Activated naive CD8-positive, alpha-beta T cell treated with anti-CD3 and anti-CD28 coated beads, Interleukin-2, amount 50 U/mL, for 24 hours (primary cell): ENCODE results near the gene BUB3.

Experiments used
- ATAC-seq: fragments of 150-1000 bp; cut with Tn5 transposase; one replicate; pipeline ENCODE4 v1.10.0; 2021
- DNase-seq: peaks from one replicate; pipeline ENCODE4 v3.0.0; 2021
- H3K27ac Mint-ChIP-seq: one replicate; pipeline ENCODE4 v1.8.0; 2021; ENCODE audit warnings: mild to moderate bottlenecking, mixed read lengths
- H3K27me3 Mint-ChIP-seq: one replicate; pipeline ENCODE4 v1.8.0; 2021; ENCODE audit warnings: mixed read lengths
- H3K36me3 Mint-ChIP-seq: one replicate; pipeline ENCODE4 v1.8.0; 2021; ENCODE audit warnings: low read depth, mixed read lengths
- H3K4me1 Mint-ChIP-seq: one replicate; pipeline ENCODE4 v1.8.0; 2021; ENCODE audit warnings: mixed read lengths
- H3K4me3 Mint-ChIP-seq: one replicate; pipeline ENCODE4 v1.8.0; 2021; ENCODE audit warnings: mild to moderate bottlenecking, moderate library complexity, mixed read lengths
- H3K9me3 Mint-ChIP-seq: one replicate; pipeline ENCODE4 v1.8.0; 2021; ENCODE audit warnings: mixed read lengths

BUB3 gene, protein sequence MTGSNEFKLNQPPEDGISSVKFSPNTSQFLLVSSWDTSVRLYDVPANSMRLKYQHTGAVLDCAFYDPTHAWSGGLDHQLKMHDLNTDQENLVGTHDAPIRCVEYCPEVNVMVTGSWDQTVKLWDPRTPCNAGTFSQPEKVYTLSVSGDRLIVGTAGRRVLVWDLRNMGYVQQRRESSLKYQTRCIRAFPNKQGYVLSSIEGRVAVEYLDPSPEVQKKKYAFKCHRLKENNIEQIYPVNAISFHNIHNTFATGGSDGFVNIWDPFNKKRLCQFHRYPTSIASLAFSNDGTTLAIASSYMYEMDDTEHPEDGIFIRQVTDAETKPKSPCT

DNA sequence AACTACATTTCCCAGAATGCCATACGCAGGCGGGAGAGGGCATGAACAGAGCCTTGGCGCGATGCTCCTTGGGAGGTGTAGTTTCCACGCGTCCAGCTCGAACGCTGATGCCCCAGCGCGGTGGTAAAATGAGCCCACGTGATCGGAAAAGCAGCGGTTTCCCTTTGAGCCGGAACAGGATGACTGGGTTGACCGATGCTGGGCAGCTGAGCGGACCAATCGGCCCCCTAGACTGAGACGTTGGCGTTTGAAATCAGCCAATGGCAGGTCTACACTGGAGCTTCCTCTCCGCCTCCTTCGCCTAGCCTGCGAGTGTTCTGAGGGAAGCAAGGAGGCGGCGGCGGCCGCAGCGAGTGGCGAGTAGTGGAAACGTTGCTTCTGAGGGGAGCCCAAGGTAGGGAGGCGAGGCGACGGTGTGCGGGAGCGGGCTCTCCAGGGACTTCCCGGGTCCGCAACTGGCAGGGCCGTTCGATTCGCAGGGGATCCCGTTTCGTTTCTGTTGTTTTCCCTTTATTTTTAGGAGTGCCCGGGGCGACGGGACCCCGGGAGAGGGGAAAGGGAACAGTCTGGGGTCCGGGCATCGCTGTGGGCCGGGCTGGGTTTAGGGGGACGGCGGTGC, at the start of gene BUB3:
Gene BUB3, plus strand, starts transcription at position 311 of the 619 bp plus-strand sequence. CDS start 516 bp downstream, outside the sequence.
- H3K27me3 Mint-ChIP-seq: peaks cover 27% of the 10 kb centered on the region
- peak within 1 kb of the TSS; percentile 100 for H3K27ac Mint-ChIP-seq
- peaks cover 80% of the 10 kb centered on the region for H3K4me1 Mint-ChIP-seq
- peak; percentile 94 for ATAC-seq
- H3K36me3 Mint-ChIP-seq: peaks cover 48% of the 10 kb centered on the region
- peak; percentile 92 for DNase-seq
- H3K9me3 Mint-ChIP-seq: peaks cover 4% of the 10 kb centered on the region
- peak within 1 kb of the TSS; percentile 98 for H3K4me3 Mint-ChIP-seq

DNA sequence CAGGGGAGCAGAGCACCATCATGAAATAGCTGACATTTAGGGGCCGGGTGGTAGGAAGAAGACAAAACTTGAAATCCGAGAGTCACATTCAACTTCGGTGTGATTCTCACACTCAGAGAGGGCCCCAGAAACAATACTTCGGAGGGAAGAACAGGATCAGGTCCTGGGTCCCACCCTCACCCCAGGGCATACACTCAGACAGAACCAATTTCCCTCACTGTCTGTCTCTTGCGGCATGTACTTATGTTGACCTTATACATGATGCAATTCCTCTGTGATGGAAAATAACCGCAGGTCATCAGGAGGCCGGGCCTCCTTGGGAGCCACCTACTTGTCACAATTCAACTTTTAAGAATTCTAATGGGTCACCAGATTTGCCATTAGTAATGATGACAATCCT, 44.7 kb upstream of the BUB3 start:
- Mint-ChIP-seq H3K9me3 (no peaks in the 10 kb centered on the region), H3K4me3 (no peak overlapping the region), H3K27me3 (peaks cover 17% of the 10 kb centered on the region), H3K36me3 (no peaks in the 10 kb centered on the region), H3K27ac (no peak overlapping the region), H3K4me1 (no peaks in the 10 kb centered on the region)
- ATAC-seq: no peak
- no peak for DNase-seq

DNA sequence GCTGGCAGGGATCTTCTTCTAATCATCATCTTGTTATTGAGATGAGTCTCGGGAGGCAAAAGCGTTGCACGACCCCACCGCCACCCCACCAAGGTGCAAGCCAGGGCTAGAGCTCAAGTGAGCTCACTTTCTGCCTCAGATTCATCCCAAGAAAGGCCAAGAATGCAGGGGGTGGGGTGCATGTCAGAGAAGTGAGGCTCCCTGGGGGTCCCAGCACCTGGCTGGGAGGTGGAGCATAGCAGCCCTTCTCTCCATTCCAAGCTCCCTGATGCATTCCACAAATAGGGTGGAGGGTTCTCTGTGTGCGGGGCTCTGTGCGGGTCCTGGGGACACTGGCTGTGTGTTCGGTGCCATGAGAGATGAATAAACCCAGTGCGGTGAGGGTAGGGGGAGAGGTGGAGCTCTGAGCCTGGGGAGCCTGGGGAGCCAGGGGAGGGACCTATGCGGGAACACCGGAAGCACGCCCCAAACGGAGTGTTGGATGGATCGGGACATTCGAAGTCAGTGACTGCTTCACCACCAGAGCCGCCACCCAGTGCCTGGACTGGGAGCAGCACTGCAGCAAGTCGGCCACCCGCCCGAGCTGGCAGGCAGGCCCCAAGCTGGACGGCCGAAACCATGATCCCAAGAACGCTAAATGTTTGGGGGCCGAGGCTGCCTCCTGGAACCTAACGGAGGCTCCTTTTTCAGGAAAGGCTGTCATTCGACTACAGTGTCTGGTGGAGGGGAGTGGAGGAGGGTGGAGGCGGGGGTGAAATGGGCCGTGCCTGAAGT, 36.4 kb upstream of the BUB3 start:
- no peaks in the 10 kb centered on the region for H3K4me1 Mint-ChIP-seq
- no peaks in the 10 kb centered on the region for H3K9me3 Mint-ChIP-seq
- DNase-seq (no peak), ATAC-seq (no peak)
- no peak overlapping the region for H3K27ac Mint-ChIP-seq
- no peak overlapping the region for H3K4me3 Mint-ChIP-seq
- peaks cover 45% of the 10 kb centered on the region for H3K27me3 Mint-ChIP-seq
- H3K36me3 Mint-ChIP-seq: no peaks in the 10 kb centered on the region

DNA sequence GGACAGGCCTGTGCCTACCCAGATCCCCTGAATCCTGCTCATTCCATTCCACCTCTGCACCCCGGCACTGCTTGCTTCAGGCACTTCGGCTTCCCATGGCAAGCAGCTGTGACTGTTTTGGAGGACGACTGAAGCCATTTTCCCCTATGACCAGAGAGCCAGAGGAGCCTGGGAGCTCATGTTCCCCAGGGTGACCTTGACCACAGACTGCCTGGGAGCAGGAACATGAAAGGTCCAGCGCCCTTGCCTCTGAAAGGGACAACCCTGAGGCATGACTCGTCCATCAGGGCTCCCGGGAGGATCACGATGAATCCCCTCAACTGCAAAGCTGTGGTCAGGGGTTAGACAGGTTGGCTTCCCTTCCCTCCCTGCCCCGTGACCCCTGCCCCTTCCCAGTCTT, 35.1 kb upstream of the BUB3 start:
- Mint-ChIP-seq H3K27me3 (peaks cover 42% of the 10 kb centered on the region), H3K27ac (no peak overlapping the region), H3K4me3 (no peak overlapping the region)

DNA sequence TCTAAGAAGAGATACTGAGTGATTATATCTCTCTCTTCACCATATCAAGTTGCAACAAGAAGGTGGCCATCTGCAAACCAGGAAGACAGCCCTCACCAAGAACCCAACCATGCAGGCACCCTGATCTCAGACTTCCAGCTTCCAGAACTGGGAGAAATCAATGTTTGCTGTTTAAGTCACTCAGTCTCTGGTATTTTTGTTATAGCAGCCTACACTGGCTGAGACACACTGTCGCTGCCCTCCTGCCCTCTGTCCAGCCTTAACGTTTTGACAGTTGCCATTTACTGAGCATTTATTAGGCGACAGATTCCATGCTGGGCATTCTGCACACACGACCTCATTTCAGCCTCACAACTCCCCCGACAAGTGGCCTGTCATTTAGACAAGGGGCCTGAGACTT, 28.0 kb upstream of the BUB3 start:
- Mint-ChIP-seq H3K4me3 (no peak overlapping the region), H3K27me3 (peaks cover 52% of the 10 kb centered on the region), H3K9me3 (no peaks in the 10 kb centered on the region), H3K4me1 (no peaks in the 10 kb centered on the region), H3K36me3 (no peaks in the 10 kb centered on the region), H3K27ac (no peak overlapping the region)
- ATAC-seq: no peak
- DNase-seq: no peak

More for the DNA sequence above, 35.1 kb upstream of the BUB3 start:
- no peak for ATAC-seq
- no peaks in the 10 kb centered on the region for H3K4me1 Mint-ChIP-seq
- no peaks in the 10 kb centered on the region for H3K36me3 Mint-ChIP-seq
- H3K9me3 Mint-ChIP-seq: no peaks in the 10 kb centered on the region
- no peak for DNase-seq

DNA sequence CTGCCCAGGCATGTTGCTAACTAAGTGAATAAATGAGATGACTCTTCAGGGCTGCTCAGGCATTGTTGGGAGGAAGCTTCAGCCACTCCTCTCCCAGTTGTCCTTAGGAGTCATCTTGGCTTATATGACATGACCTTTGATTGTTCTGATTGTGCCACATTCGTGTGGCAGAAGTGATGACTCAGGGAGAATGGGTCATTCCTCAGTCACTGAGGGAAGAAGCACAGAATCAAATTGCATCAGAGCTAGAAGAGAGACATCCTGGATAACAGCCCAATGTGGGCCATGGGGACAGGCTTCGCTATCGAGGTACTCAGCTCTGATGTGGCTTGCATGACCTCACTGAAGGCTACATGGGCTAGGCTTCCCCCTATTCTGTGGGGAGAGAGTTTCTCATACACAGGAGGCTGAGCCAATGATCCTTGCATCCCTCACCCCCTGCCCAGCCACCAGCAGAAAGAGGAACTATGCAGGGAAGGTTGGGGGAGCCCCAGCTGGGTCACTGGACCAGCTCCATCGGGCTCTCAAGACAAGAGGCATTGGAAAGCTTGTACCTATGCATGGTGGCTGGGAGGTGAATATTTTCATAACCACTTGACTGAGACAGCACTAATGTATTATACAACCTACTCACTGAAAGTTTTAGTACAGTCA, 24.5 kb upstream of the BUB3 start:
- Mint-ChIP-seq H3K9me3 (no peaks in the 10 kb centered on the region), H3K4me1 (peaks cover 17% of the 10 kb centered on the region), H3K4me3 (no peak overlapping the region), H3K27ac (no peak overlapping the region), H3K27me3 (peaks cover 79% of the 10 kb centered on the region), H3K36me3 (no peaks in the 10 kb centered on the region)
- ATAC-seq: peak; percentile 48
- DNase-seq: no peak

DNA sequence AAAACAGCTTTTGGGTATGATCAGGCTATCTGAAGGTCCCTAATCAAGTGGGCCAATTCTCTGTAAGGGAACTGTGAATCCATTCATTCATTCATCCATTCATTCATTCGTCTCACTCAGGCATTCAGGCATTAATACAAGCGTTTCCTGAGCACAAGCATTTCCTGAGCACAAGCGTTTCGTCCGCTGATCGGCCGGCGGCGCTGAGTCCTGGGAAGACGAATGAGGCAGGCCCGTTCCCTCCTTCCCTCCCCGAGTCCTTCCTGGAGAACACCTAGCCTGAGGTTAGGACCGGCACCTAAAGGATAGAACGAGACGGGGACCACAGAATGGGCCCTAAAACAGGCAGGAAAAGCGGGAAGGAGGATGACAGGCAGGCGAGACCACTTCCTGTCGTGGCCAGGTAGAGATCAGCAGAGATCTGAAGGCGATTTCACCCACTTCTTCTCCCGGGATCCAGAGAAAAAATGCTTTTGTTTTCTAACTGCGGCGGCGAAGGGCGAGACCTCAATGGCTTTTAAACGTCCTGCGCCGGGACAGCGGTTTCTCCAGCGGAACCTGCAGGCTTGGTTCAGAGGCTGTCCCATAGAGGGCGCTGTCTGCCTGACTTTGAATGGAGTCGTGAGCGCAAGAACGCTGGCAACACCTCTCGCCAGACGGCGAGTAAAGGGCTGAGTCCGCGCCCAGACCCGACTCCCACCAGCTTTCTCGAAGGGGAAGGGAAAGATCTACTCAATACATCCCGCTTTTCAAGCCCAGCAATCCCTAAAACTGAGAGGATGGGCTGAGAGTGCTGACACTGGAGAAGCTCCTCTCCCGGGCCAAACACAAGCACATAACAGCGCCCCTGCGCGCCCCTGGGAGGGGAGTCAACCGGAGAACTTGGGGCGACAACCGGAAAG, 21.4 kb upstream of the BUB3 start:
- H3K4me1 Mint-ChIP-seq: peaks cover 26% of the 10 kb centered on the region
- peak overlapping the region; percentile 66 for H3K4me3 Mint-ChIP-seq
- no peaks in the 10 kb centered on the region for H3K36me3 Mint-ChIP-seq
- DNase-seq (peak; percentile 88), ATAC-seq (peak; percentile 50)
- no peaks in the 10 kb centered on the region for H3K9me3 Mint-ChIP-seq
- H3K27ac Mint-ChIP-seq: peak overlapping the region; percentile 66
- H3K27me3 Mint-ChIP-seq: peaks cover 75% of the 10 kb centered on the region

DNA sequence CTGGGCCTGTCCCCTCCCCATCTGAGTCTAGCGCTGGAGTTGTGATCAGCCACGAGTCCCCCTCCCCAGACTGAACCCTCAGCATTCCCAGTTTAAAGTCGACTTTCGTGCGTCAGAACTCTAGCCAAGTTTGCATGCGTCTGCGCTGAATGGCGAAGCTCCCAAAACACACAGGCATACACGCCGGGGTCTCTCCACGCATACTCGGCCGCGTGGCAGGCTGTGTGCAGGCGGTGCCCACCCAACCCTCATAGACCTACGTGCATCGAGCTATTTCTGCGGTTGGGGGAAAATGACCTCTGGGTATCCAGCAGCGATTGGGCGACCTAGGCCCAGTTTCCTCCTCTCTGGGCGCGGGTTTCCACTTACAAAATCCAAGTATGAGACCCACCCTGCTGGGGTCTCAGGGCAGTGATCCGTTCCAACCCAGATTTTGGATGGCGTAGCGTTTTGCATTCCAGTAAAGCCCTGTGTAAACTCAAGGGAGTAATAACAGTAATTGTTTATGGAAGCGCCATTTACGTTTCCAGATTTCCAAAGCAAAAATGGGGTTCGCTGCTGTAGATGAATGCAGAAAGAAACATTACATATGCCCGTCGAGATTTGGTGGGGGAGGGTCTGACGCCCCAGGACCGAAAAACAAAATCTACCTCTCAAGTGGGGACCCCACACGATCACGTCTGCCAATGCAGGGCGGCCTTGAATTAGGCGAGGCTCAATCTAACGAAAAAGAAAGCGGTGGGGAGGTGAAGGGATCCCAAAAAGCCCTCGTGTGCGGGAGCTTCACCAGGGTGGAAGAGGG, 20.5 kb upstream of the BUB3 start:
- Mint-ChIP-seq H3K27me3 (peaks cover 76% of the 10 kb centered on the region), H3K9me3 (no peaks in the 10 kb centered on the region)

DNA sequence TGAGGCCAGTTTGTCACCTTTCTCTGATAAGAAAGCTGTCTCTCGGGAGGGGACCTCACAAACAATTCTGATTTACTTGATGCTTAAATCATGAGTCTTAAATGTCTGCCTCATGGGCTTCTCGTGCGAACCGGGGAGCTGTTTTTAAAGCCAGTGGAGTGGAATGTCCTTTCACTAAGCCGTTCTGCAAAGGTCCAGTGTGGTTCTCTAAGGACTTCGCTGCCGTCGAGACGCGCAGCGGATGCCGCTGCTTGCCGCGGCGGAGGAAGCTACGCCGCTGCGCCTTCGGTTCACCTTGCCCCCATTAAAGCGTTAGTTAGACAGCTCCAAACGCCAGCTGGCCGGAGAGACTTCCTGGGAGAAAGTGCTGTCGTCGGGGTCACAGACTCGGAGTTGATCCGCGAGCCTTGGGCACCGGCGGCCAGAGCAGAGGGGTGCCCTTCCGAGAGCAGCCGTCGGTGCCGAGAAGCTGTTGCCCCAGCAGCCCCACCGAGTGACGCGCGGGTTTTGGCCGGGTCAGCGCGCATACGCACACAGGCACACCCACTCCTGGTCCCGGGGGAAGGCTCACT, 19.8 kb upstream of the BUB3 start:
- no peak for ATAC-seq
- H3K4me1 Mint-ChIP-seq: peaks cover 28% of the 10 kb centered on the region
- peaks cover 80% of the 10 kb centered on the region for H3K27me3 Mint-ChIP-seq
- no peaks in the 10 kb centered on the region for H3K36me3 Mint-ChIP-seq
- peak overlapping the region; percentile 39 for H3K27ac Mint-ChIP-seq
- H3K4me3 Mint-ChIP-seq: peak overlapping the region; percentile 40
- peak; percentile 7 for DNase-seq
- no peaks in the 10 kb centered on the region for H3K9me3 Mint-ChIP-seq

More for the DNA sequence above, 20.5 kb upstream of the BUB3 start:
- Mint-ChIP-seq H3K27ac (peak overlapping the region; percentile 39), H3K4me3 (peak overlapping the region; percentile 40), H3K36me3 (no peaks in the 10 kb centered on the region), H3K4me1 (peaks cover 28% of the 10 kb centered on the region)
- ATAC-seq (no peak), DNase-seq (no peak)

DNA sequence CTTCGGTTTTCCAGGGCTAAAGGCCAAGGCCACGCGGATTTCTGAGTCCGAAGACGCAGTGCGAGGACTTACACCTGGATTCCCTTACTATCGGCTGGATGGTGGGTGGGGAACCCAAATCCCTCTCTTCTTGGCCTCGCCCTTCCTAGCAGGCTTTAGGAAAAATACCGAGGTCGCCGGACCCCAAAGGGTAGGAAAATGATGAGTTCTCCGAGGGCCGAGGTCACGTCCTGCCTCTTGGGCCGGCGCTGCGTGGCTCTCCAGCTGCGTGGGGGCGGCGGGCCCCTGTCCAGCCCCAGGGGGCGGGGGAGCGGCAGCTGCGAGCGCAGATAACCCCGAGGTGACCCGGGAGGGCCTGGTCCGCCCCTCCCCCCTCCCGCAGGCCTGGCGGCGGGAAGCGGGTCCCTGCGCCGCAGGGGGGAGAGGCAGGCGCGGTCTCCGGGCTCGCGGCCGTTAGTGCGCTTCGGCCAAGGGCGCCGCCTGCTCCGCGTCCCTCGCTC, 19.2 kb upstream of the BUB3 start:
- no peaks in the 10 kb centered on the region for H3K9me3 Mint-ChIP-seq
- ATAC-seq (no peak), DNase-seq (no peak)
- no peaks in the 10 kb centered on the region for H3K36me3 Mint-ChIP-seq
- H3K27ac Mint-ChIP-seq: no peak overlapping the region
- H3K4me1 Mint-ChIP-seq: peaks cover 31% of the 10 kb centered on the region
- H3K27me3 Mint-ChIP-seq: peaks cover 80% of the 10 kb centered on the region
- H3K4me3 Mint-ChIP-seq: peak overlapping the region; percentile 54

DNA sequence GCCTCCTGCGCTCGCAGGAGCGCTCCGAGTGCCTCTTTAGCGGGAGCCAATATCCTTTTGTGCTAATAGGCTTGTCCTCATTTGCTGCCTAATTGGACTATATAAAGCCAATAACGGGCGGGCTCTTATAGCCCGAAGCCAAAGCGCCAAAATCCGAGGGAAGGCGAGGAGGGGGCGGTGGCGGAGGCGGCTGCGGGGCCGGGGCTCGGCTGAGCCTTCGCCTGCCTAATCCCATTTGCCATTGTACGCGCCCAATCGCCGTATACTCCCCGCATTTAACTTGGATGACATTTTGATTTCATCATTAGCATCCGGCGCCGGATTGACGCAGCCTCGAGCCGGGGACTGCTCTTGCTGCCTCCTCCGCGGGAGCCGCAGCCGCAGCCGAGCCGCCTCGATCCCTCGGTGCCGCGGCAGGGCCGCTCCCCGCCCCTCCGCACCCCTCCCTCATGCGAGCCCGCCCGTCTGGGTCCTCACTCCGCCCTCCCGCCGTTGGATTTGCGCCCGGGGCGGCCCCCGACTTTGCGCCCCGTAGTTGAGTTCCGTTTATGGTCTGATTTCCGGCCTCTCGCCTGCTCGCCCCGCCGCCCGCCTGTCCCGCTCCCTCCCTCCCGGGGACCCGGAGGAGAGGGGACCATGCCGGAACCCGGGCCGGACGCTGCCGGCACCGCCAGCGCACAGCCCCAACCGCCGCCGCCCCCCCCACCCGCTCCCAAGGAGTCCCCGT, 18.6 kb upstream of the BUB3 start, which contains the start of gene HMX3:
Gene HMX3, plus strand, starts transcription at position 556 of the 727 bp plus-strand sequence. Its CDS starts 81 bp downstream, at position 637.
- no peaks in the 10 kb centered on the region for H3K36me3 Mint-ChIP-seq
- peak; percentile 34 for ATAC-seq

DNA sequence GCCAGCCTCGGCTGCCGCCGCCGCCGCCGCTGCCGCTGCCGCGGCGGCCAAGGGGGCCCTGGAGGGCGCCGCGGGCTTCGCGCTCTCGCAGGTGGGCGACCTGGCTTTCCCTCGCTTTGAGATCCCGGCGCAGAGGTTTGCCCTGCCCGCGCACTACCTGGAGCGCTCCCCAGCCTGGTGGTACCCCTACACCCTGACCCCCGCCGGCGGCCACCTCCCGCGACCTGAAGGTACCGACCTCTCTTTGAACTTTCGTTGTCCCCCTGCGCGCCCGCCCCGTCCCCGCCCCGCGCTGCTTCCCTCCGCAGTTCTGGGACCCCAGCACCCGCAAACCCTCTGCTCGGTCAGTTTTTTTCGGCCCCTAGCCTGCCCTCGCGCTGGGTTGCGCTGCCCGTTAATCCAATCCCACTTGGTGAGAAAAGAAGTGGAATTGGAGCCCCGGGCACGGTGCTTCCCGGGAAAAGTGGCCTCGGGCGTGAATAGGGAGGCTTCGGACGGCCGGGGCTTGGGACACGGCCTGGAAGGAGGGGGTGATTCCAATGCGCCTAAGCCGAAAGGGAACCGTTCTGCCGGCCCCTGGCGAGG, 17.9 kb upstream of the BUB3 start:
- peaks cover 83% of the 10 kb centered on the region for H3K27me3 Mint-ChIP-seq
- DNase-seq (no peak), ATAC-seq (no peak)
- H3K36me3 Mint-ChIP-seq: no peaks in the 10 kb centered on the region
- H3K4me1 Mint-ChIP-seq: peaks cover 33% of the 10 kb centered on the region
- peak overlapping the region; percentile 73 for H3K4me3 Mint-ChIP-seq
- H3K9me3 Mint-ChIP-seq: no peaks in the 10 kb centered on the region
- no peak overlapping the region for H3K27ac Mint-ChIP-seq

More for the DNA sequence above, 18.6 kb upstream of the BUB3 start, which contains the start of gene HMX3:
- DNase-seq: peak; percentile 52
- Mint-ChIP-seq H3K4me1 (peaks cover 33% of the 10 kb centered on the region), H3K27me3 (peaks cover 80% of the 10 kb centered on the region), H3K27ac (no peak within 1 kb of the TSS), H3K4me3 (peak within 1 kb of the TSS; percentile 73), H3K9me3 (no peaks in the 10 kb centered on the region)
